ENCODE measurements around the gene WIZ.
A peak's percentile ranks its signal among the peaks of the same experiment; 100 is the strongest.

WIZ gene

DNA sequence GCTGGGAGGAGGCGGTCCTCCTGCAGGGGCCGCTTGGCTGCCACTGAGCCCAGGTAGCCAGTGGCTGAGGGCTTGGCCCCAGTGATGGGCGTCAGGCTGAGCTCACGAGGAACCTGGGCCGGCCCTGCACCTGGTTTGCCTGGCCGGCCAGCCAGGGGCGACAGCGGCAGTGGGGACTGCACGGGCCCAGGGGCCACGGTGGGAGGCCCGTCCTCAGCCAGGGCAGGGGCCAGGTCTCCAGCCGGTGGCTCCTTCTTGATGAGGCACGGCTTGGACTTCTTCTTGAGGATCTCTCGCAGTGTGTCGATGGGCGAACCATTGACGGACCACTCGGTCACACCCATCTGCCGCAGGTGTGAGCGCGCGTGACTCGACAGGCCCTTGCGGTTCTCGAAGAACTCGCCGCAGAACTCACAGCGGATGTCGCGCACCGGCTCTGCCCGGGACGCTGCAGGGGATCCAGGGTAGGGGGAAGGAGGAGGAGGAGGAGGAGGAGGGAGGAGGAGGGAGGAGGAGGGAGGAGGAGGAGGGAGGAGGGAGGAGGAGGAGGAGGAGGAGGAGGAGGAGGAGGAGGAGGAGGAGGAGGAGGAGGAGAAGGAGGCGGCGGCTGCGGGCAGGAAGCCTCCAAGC lies 24.3 kb downstream of the WIZ start:
- Histone ChIP-seq H3K4me2 (ENCODE audit: low read length, poor library complexity, severe bottlenecking) (no peak overlapping the region), H4K91ac (ENCODE audit: low read length) (no peak overlapping the region), H3K27ac (ENCODE audit: low read length, poor library complexity, severe bottlenecking) (no peak overlapping the region), H3K27me3 (ENCODE audit: control insufficient read depth in 1 of 2, insufficient read depth in 1 of 2, low read length in 2 of 2) (no peaks in the 10 kb centered on the region), H2BK12ac (ENCODE audit: low read length in 2 of 2) (no peak overlapping the region), H2AFZ (ENCODE audit: low read depth, low read length) (no peak overlapping the region), H3K4me3 (ENCODE audit: insufficient read depth in 1 of 2, low read depth in 1 of 2, low read length in 2 of 2) (peak overlapping the region in 1 of 2 experiments; percentile 20), H2AK5ac (ENCODE audit: low read length, severe bottlenecking) (no peak overlapping the region), H3K14ac (ENCODE audit: low read length in 2 of 2) (no peak overlapping the region), H2BK15ac (ENCODE audit: low read depth, poor library complexity, severe bottlenecking) (no peak overlapping the region), H3K79me1 (replicated peaks; ENCODE audit: low read length, poor library complexity, severe bottlenecking) (peaks cover 57% of the 10 kb centered on the region), H3K18ac (ENCODE audit: low read depth in 1 of 2, low read length in 2 of 2) (no peak overlapping the region), H3K36me3 (ENCODE audit: control insufficient read depth in 1 of 2, insufficient read depth in 2 of 2, low read depth in 1 of 2, low read length in 2 of 2) (peaks cover 66 to 94% of the 10 kb centered on the region in 2 experiments), H3K23ac (ENCODE audit: low read length in 2 of 2) (no peak overlapping the region), H3K9ac (ENCODE audit: low read length) (no peak overlapping the region), H2BK5ac (ENCODE audit: low read depth, low read length, poor library complexity, severe bottlenecking) (no peak overlapping the region), H4K8ac (ENCODE audit: low read length) (no peak overlapping the region), H2BK120ac (ENCODE audit: low read depth, low read length) (no peak overlapping the region), H3K4me1 (ENCODE audit: control insufficient read depth, insufficient read depth, low read depth, low read length) (peaks cover 6% of the 10 kb centered on the region), H3K4ac (ENCODE audit: low read depth in 1 of 2, low read length in 2 of 2) (no peak overlapping the region), H3K9me3 (ENCODE audit: control insufficient read depth, low read length) (peaks cover 8% of the 10 kb centered on the region)
- no peak for DNase-seq
- WGBS = 97% methylated on average over 20 of the region's 36 CpGs

DNA sequence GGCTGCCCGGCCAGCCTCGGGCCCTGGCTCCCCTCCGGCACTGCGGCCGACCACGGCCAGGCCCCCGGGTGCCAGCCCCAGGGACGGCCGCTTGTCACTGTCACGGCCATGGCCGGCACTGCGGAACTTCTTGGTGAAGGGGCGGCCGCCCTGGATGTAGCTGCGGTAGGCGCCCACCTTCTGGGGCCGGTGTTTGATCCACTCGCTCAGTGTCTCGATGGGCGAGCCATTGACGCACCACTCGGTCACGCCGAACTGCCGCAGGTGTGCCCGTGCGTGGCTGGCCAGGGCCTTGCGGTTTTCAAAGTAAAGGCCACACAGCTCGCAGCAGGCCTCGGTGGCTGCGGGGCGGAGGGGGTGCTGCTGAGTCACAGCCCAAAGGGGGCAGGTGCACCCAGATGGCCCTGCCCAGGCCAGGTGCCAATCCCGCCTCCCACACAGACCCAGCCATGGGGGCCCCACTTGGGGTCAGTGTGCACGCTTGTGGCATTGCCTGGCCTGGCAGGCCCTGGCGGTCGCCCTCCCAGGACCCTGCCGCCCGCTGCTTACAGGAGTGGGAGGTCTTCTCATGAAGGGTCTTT lies 25.0 kb downstream of the WIZ start:
- Histone ChIP-seq H3K4me1 (ENCODE audit: control insufficient read depth, insufficient read depth, low read depth, low read length) (peaks cover under 1% of the 10 kb centered on the region), H3K18ac (ENCODE audit: low read depth in 1 of 2, low read length in 2 of 2) (no peak overlapping the region), H3K9ac (ENCODE audit: low read length) (no peak overlapping the region), H2BK5ac (ENCODE audit: low read depth, low read length, poor library complexity, severe bottlenecking) (no peak overlapping the region), H2BK15ac (ENCODE audit: low read depth, poor library complexity, severe bottlenecking) (no peak overlapping the region), H3K4me2 (ENCODE audit: low read length, poor library complexity, severe bottlenecking) (no peak overlapping the region), H3K9me3 (ENCODE audit: control insufficient read depth, low read length) (peaks cover 8% of the 10 kb centered on the region), H3K23ac (ENCODE audit: low read length in 2 of 2) (no peak overlapping the region), H4K8ac (ENCODE audit: low read length) (no peak overlapping the region), H2AK5ac (ENCODE audit: low read length, severe bottlenecking) (no peak overlapping the region), H3K27me3 (ENCODE audit: control insufficient read depth in 1 of 2, insufficient read depth in 1 of 2, low read length in 2 of 2) (no peaks in the 10 kb centered on the region), H4K91ac (ENCODE audit: low read length) (no peak overlapping the region), H3K79me1 (replicated peaks; ENCODE audit: low read length, poor library complexity, severe bottlenecking) (peaks cover 57% of the 10 kb centered on the region), H3K4me3 (ENCODE audit: insufficient read depth in 1 of 2, low read depth in 1 of 2, low read length in 2 of 2) (no peak overlapping the region), H3K14ac (ENCODE audit: low read length in 2 of 2) (no peak overlapping the region), H2AFZ (ENCODE audit: low read depth, low read length) (no peak overlapping the region), H2BK120ac (ENCODE audit: low read depth, low read length) (no peak overlapping the region), H2BK12ac (ENCODE audit: low read length in 2 of 2) (no peak overlapping the region), H3K4ac (ENCODE audit: low read depth in 1 of 2, low read length in 2 of 2) (no peak overlapping the region), H3K27ac (ENCODE audit: low read length, poor library complexity, severe bottlenecking) (no peak overlapping the region), H3K36me3 (ENCODE audit: control insufficient read depth in 1 of 2, insufficient read depth in 2 of 2, low read depth in 1 of 2, low read length in 2 of 2) (peaks cover 69 to 90% of the 10 kb centered on the region in 2 experiments)
- 99% methylated on average over 38 of the region's 38 CpGs for WGBS
- DNase-seq = no peak

GRCh38 chr19:15424121-15424520 lies 25.6 kb downstream of the WIZ start:
- H2AK5ac ChIP-seq (ENCODE audit: low read length, severe bottlenecking) = no peak overlapping the region
- no peak overlapping the region for H3K4me3 ChIP-seq (ENCODE audit: insufficient read depth in 1 of 2, low read depth in 1 of 2, low read length in 2 of 2)
- H3K36me3 ChIP-seq (ENCODE audit: control insufficient read depth in 1 of 2, insufficient read depth in 2 of 2, low read depth in 1 of 2, low read length in 2 of 2) = peaks cover 68 to 84% of the 10 kb centered on the region in 2 experiments
- no peak overlapping the region for H4K91ac ChIP-seq (ENCODE audit: low read length)
- H4K8ac ChIP-seq (ENCODE audit: low read length) = no peak overlapping the region
- H3K27ac ChIP-seq (ENCODE audit: low read length, poor library complexity, severe bottlenecking) = no peak overlapping the region
- H2BK5ac ChIP-seq (ENCODE audit: low read depth, low read length, poor library complexity, severe bottlenecking) = no peak overlapping the region
- H3K9ac ChIP-seq (ENCODE audit: low read length) = no peak overlapping the region
- H3K79me1 ChIP-seq (replicated peaks; ENCODE audit: low read length, poor library complexity, severe bottlenecking) = peaks cover 57% of the 10 kb centered on the region
- no peak overlapping the region for H3K4me2 ChIP-seq (ENCODE audit: low read length, poor library complexity, severe bottlenecking)
- WGBS = over 99% methylated on average over 13 of the region's 13 CpGs
- no peak overlapping the region for H2BK15ac ChIP-seq (ENCODE audit: low read depth, poor library complexity, severe bottlenecking)
- no peak for DNase-seq
- no peak overlapping the region for H2BK12ac ChIP-seq (ENCODE audit: low read length in 2 of 2)
- H3K18ac ChIP-seq (ENCODE audit: low read depth in 1 of 2, low read length in 2 of 2) = no peak overlapping the region
- no peak overlapping the region for H3K23ac ChIP-seq (ENCODE audit: low read length in 2 of 2)
- H3K27me3 ChIP-seq (ENCODE audit: control insufficient read depth in 1 of 2, insufficient read depth in 1 of 2, low read length in 2 of 2) = no peaks in the 10 kb centered on the region
- peaks cover 8% of the 10 kb centered on the region for H3K9me3 ChIP-seq (ENCODE audit: control insufficient read depth, low read length)
- H3K4me1 ChIP-seq (ENCODE audit: control insufficient read depth, insufficient read depth, low read depth, low read length) = no peaks in the 10 kb centered on the region
- no peak overlapping the region for H2AFZ ChIP-seq (ENCODE audit: low read depth, low read length)
- no peak overlapping the region for H3K4ac ChIP-seq (ENCODE audit: low read depth in 1 of 2, low read length in 2 of 2)
- no peak overlapping the region for H3K14ac ChIP-seq (ENCODE audit: low read length in 2 of 2)
- H2BK120ac ChIP-seq (ENCODE audit: low read depth, low read length) = no peak overlapping the region

DNA sequence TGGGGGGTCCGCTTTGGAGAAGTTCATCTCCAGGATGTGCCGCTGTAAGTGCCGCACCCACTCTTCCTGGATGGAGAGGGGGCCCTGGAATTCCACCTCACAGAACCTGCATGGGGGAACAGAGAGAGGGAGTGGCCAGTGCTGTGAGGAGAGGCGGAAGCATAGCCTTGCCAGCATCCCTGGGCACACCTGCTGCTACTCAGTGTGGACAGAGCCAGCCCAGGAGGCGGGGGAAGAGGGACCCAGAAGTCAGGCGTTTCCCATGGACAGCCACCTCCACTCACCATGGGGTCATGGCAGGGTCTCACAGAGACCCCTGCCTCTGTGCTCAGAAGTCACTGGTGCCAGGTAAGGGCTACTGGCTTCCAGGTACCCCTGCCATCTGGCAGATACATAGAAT lies 26.6 kb downstream of the WIZ start:
- no peaks in the 10 kb centered on the region for H3K4me1 ChIP-seq (ENCODE audit: control insufficient read depth, insufficient read depth, low read depth, low read length)

More for the DNA sequence above, 26.6 kb downstream of the WIZ start:
- H3K27me3 ChIP-seq (ENCODE audit: control insufficient read depth in 1 of 2, insufficient read depth in 1 of 2, low read length in 2 of 2) = no peaks in the 10 kb centered on the region
- DNase-seq = no peak
- no peak overlapping the region for H3K14ac ChIP-seq (ENCODE audit: low read length in 2 of 2)
- H3K36me3 ChIP-seq (ENCODE audit: control insufficient read depth in 1 of 2, insufficient read depth in 2 of 2, low read depth in 1 of 2, low read length in 2 of 2) = peaks cover 65 to 74% of the 10 kb centered on the region in 2 experiments
- H2BK15ac ChIP-seq (ENCODE audit: low read depth, poor library complexity, severe bottlenecking) = no peak overlapping the region
- no peak overlapping the region for H2BK12ac ChIP-seq (ENCODE audit: low read length in 2 of 2)
- H4K8ac ChIP-seq (ENCODE audit: low read length) = no peak overlapping the region
- H3K4me2 ChIP-seq (ENCODE audit: low read length, poor library complexity, severe bottlenecking) = no peak overlapping the region
- H2AFZ ChIP-seq (ENCODE audit: low read depth, low read length) = no peak overlapping the region
- H3K23ac ChIP-seq (ENCODE audit: low read length in 2 of 2) = no peak overlapping the region
- no peak overlapping the region for H3K4ac ChIP-seq (ENCODE audit: low read depth in 1 of 2, low read length in 2 of 2)
- H3K9ac ChIP-seq (ENCODE audit: low read length) = no peak overlapping the region
- H3K9me3 ChIP-seq (ENCODE audit: control insufficient read depth, low read length) = peaks cover 8% of the 10 kb centered on the region
- H3K18ac ChIP-seq (ENCODE audit: low read depth in 1 of 2, low read length in 2 of 2) = no peak overlapping the region
- no peak overlapping the region for H2AK5ac ChIP-seq (ENCODE audit: low read length, severe bottlenecking)
- no peak overlapping the region for H2BK120ac ChIP-seq (ENCODE audit: low read depth, low read length)
- no peak overlapping the region for H4K91ac ChIP-seq (ENCODE audit: low read length)
- no peak overlapping the region for H3K4me3 ChIP-seq (ENCODE audit: insufficient read depth in 1 of 2, low read depth in 1 of 2, low read length in 2 of 2)
- WGBS = 95% methylated on average over 6 of the region's 6 CpGs
- peaks cover 50% of the 10 kb centered on the region for H3K79me1 ChIP-seq (replicated peaks; ENCODE audit: low read length, poor library complexity, severe bottlenecking)
- H3K27ac ChIP-seq (ENCODE audit: low read length, poor library complexity, severe bottlenecking) = no peak overlapping the region
- H2BK5ac ChIP-seq (ENCODE audit: low read depth, low read length, poor library complexity, severe bottlenecking) = no peak overlapping the region
